SK-N-MC (cell line): Measurements from ENCODE around the gene ZDHHC11.

Experiments used
- EZH2 ChIP-seq: fragments of 200-600 bp; sonication (generic); IDR thresholded peaks from one replicate; pipeline ENCODE4 v1.6.1; 2017; ENCODE audit warnings: antibody characterized with exemption
- POLR2AphosphoS5 ChIP-seq: IDR thresholded peaks from 2 replicates; pipeline ENCODE4 v1.6.1; 2012; ENCODE audit warnings: mild to moderate bottlenecking, low read depth, low read length, borderline replicate concordance

DNA sequence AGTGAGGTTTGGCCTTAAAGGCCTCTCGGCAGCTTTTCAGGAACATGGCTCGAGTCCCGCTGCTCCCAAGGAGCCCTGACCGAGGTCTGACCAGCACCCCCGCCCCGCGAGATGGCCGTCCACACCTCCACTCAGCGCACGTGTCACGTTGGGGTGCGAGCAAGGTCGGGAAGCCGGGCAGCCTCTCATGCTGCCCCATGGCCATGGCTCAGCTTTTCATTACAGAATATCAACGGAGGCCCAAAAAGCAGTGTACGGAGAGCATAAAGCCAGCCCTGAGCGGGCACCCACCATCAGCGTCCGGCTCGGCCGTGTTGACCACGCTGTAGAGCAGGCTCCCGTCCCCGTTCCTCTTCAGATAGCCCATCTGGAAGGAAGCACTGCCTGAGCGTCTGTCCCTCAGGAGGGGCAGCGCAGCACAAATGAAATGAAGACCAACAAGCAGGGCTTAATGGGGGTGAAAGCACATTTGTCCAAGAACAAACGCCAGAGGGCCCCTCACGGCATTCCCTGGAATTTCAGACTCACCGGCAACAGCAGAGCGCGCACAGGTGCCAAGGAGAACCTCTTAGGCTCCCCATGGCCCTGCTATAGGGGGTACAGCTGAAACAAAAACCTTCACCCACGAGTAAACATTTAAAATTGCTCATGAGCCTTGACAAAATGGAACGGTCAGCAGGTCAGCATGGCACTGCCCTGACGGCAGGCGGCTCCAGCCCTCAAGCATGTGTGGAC lies 30.2 kb upstream of the ZDHHC11 start:
- TF ChIP-seq EZH2: no peak
- TF ChIP-seq POLR2AphosphoS5: no peak
